Glomerular visceral epithelial cell (primary cell): Measurements from ENCODE around the gene ST6GALNAC3.

Experiments used
- DNase-seq: peaks from one replicate; pipeline ENCODE4 v3.0.0-alpha.2; 2016; ENCODE audit errors: extremely low spot score

ST6GALNAC3 gene

GRCh38 chr1:76142771-76143540, 68.4 kb downstream of the ST6GALNAC3 start:
- DNase-seq = no peak

GRCh38 chr1:76144247-76144646, 69.7 kb downstream of the ST6GALNAC3 start:
- no peak for DNase-seq

GRCh38 chr1:76145332-76145731, 70.8 kb downstream of the ST6GALNAC3 start:
- DNase-seq = no peak

- no peak for DNase-seq
These were observed 71.6 kb downstream of the ST6GALNAC3 start for GRCh38 chr1:76146184-76146583.

GRCh38 chr1:76147917-76148316, 73.4 kb downstream of the ST6GALNAC3 start:
- no peak for DNase-seq

- no peak for DNase-seq
These were observed 73.9 kb downstream of the ST6GALNAC3 start for GRCh38 chr1:76148460-76148859.

- DNase-seq = no peak
These were observed 79.3 kb downstream of the ST6GALNAC3 start for GRCh38 chr1:76153841-76154205.

GRCh38 chr1:76154206-76154956, 79.8 kb downstream of the ST6GALNAC3 start:
- peak; percentile 71 for DNase-seq

GRCh38 chr1:76156987-76157386, 82.4 kb downstream of the ST6GALNAC3 start:
- no peak for DNase-seq

GRCh38 chr1:76158126-76158525, 83.6 kb downstream of the ST6GALNAC3 start:
- no peak for DNase-seq

- DNase-seq = no peak
These were observed 85.7 kb downstream of the ST6GALNAC3 start for GRCh38 chr1:76160225-76160624.

GRCh38 chr1:76161451-76161850, 86.9 kb downstream of the ST6GALNAC3 start:
- DNase-seq = no peak

- no peak for DNase-seq
These were observed 87.7 kb downstream of the ST6GALNAC3 start for GRCh38 chr1:76162254-76162653.

- DNase-seq = no peak
These were observed 89.6 kb downstream of the ST6GALNAC3 start for GRCh38 chr1:76164165-76164564.

GRCh38 chr1:76170084-76170483, 95.5 kb downstream of the ST6GALNAC3 start:
- no peak for DNase-seq

- DNase-seq = no peak
These were observed 96.0 kb downstream of the ST6GALNAC3 start for GRCh38 chr1:76170513-76170912.

- no peak for DNase-seq
These were observed 101.5 kb downstream of the ST6GALNAC3 start for GRCh38 chr1:76176000-76176399.

GRCh38 chr1:76177615-76178014, 103.1 kb downstream of the ST6GALNAC3 start:
- no peak for DNase-seq

- DNase-seq = no peak
These were observed 104.7 kb downstream of the ST6GALNAC3 start for GRCh38 chr1:76179219-76179698.

GRCh38 chr1:76185207-76185606, 110.7 kb downstream of the ST6GALNAC3 start:
- no peak for DNase-seq

GRCh38 chr1:76186554-76187170, 112.1 kb downstream of the ST6GALNAC3 start:
- no peak for DNase-seq

GRCh38 chr1:76187436-76187835, 112.9 kb downstream of the ST6GALNAC3 start:
- DNase-seq = no peak

GRCh38 chr1:76189310-76189709, 114.8 kb downstream of the ST6GALNAC3 start:
- no peak for DNase-seq
